IMR-90 (cell line): Measurements from ENCODE around the gene NNT. TPM values are rescaled to one million over a fixed set of nuclear protein-coding genes. Genes with fewer than 3 reads are reported as not detected.

ENCODE experiments used
- ATAC-seq: fragments of 200-7000 bp; cut with Tn5 transposase; 2 replicates; pipeline ENCODE4 v1.9.1; 2020; ENCODE audit warnings: low read depth, mild to moderate bottlenecking, moderate library complexity
- BruUV-seq: library from RNA; stranded (reverse); fragments of 400-500 nt; replicated peaks from 2 replicates; lab custom pipeline; 2021; lab: Mats Ljungman, UMichigan
- CTCF ChIA-PET: fragments of 300-600 bp; formaldehyde crosslinking; extraction: SDS; loops from one replicate; lab custom pipeline; 2021; ENCODE audit warnings: antibody characterized with exemption; lab: Yijun Ruan, JAX
- POLR2A ChIA-PET: fragments of 300-600 bp; sonication (Branson Sonifier 250); formaldehyde crosslinking; loops from one replicate; lab custom pipeline; 2022; ENCODE audit warnings: antibody characterized with exemption; ENCODE audit not compliant: unreplicated experiment; lab: Charles Lee
- DNase-seq: peaks from one replicate; pipeline ENCODE4 v3.0.0; 2013
- H2AFZ ChIP-seq: replicated peaks from 2 replicates; pipeline ENCODE3; 2013; ENCODE audit warnings: low read length, mild to moderate bottlenecking; ENCODE audit not compliant: poor library complexity
- H2AK5ac ChIP-seq: 2 replicates; pipeline ENCODE4 v1.6.1; 2013; ENCODE audit warnings: low read depth, low read length, inconsistent platforms
- H2AK9ac ChIP-seq: replicated peaks from 2 replicates; pipeline ENCODE3; 2013; ENCODE audit warnings: mild to moderate bottlenecking, low read depth, low read length, moderate library complexity; ENCODE audit not compliant: poor library complexity
- H2BK120ac ChIP-seq: 2 replicates; pipeline ENCODE4 v1.6.1; 2013; ENCODE audit warnings: low read depth, low read length, inconsistent platforms
- H2BK15ac ChIP-seq: 3 replicates; pipeline ENCODE4 v1.6.1; 2013; ENCODE audit warnings: low read depth, low read length, inconsistent platforms
- H2BK20ac ChIP-seq: 2 replicates; pipeline ENCODE4 v1.6.1; 2013; ENCODE audit warnings: low read depth, mild to moderate bottlenecking, inconsistent platforms, low read length, moderate library complexity
- H2BK5ac ChIP-seq: 2 replicates; pipeline ENCODE4 v1.6.1; 2013; ENCODE audit warnings: mild to moderate bottlenecking, low read depth, low read length, inconsistent platforms; ENCODE audit not compliant: poor library complexity, severe bottlenecking
- H3K14ac ChIP-seq: replicated peaks from 2 replicates; pipeline ENCODE4 v1.6.1; 2013; ENCODE audit warnings: low read depth, low read length, inconsistent platforms
- H3K18ac ChIP-seq: 2 replicates; pipeline ENCODE4 v1.6.1; 2013; ENCODE audit warnings: low read depth, low read length, control low read depth
- H3K23ac ChIP-seq: 2 replicates; pipeline ENCODE4 v1.6.1; 2013; ENCODE audit warnings: low read depth, low read length, inconsistent platforms
- H3K27ac ChIP-seq: 2 replicates; pipeline ENCODE4 v1.5.1; 2013; ENCODE audit warnings: mild to moderate bottlenecking, control low read depth, low read length; ENCODE audit not compliant: insufficient read depth
- H3K27me3 ChIP-seq: 2 replicates; pipeline ENCODE4 v1.6.1; 2013; ENCODE audit warnings: low read length; ENCODE audit not compliant: control insufficient read depth, insufficient read depth
- H3K36me3 ChIP-seq: 2 replicates; pipeline ENCODE4 v1.6.1; 2013; ENCODE audit warnings: low read length, mixed read lengths; ENCODE audit not compliant: control insufficient read depth, insufficient read depth
- H3K4ac ChIP-seq: 2 replicates; pipeline ENCODE4 v1.6.1; 2013; ENCODE audit warnings: low read depth, low read length, inconsistent platforms
- H3K4me1 ChIP-seq: 2 replicates; pipeline ENCODE4 v1.6.1; 2013; ENCODE audit warnings: low read length, mixed read lengths; ENCODE audit not compliant: control insufficient read depth, insufficient read depth
- H3K4me2 ChIP-seq: 2 replicates; pipeline ENCODE4 v1.6.1; 2013; ENCODE audit warnings: low read depth, mild to moderate bottlenecking, control low read depth, low read length, moderate library complexity
- H3K4me3 ChIP-seq: 2 replicates; pipeline ENCODE4 v1.5.1; 2013; ENCODE audit warnings: low read depth, mild to moderate bottlenecking, control low read depth, low read length, moderate library complexity; ENCODE audit not compliant: insufficient read depth
- H3K56ac ChIP-seq: 2 replicates; pipeline ENCODE4 v1.6.1; 2013; ENCODE audit warnings: low read length, inconsistent platforms; ENCODE audit not compliant: insufficient read depth; ENCODE audit errors: extremely low read depth
- H3K79me1 ChIP-seq, 2 experiments: 2 replicates each; pipeline ENCODE4 v1.6.1; 2013; ENCODE audit warnings: low read length in 2 of 2, inconsistent platforms in 1 of 2, low read depth in 1 of 2
- H3K9ac ChIP-seq: 2 replicates; pipeline ENCODE4 v1.6.1; 2013; ENCODE audit warnings: low read depth, low read length, control low read depth
- H3K9me1 ChIP-seq: 2 replicates; pipeline ENCODE4 v1.6.1; 2013; ENCODE audit warnings: low read length, inconsistent platforms; ENCODE audit not compliant: insufficient read depth
- H3K9me3 ChIP-seq: 2 replicates; pipeline ENCODE4 v1.6.1; 2013; ENCODE audit warnings: low read length; ENCODE audit not compliant: control insufficient read depth, insufficient read depth
- H4K20me1 ChIP-seq: 2 replicates; pipeline ENCODE4 v1.6.1; 2013; ENCODE audit warnings: low read length, inconsistent platforms; ENCODE audit not compliant: insufficient read depth
- H4K5ac ChIP-seq: 2 replicates; pipeline ENCODE4 v1.6.1; 2013; ENCODE audit warnings: mild to moderate bottlenecking, low read depth, low read length, control low read depth
- H4K8ac ChIP-seq, 2 experiments: 2 replicates each; pipeline ENCODE4 v1.6.1; 2013; ENCODE audit warnings: low read depth in 2 of 2, low read length in 2 of 2, control low read depth in 1 of 2, inconsistent platforms in 1 of 2
- H4K91ac ChIP-seq: 2 replicates; pipeline ENCODE4 v1.6.1; 2013; ENCODE audit warnings: low read depth, low read length, inconsistent platforms; ENCODE audit not compliant: insufficient read depth
- BHLHE40 ChIP-seq: fragments of 150-350 bp; IDR thresholded peaks from 2 replicates; pipeline ENCODE4 v1.6.1; 2016; ENCODE audit warnings: mild to moderate bottlenecking, low read depth, low read length
- CEBPB ChIP-seq: IDR thresholded peaks from 2 replicates; pipeline ENCODE4 v1.6.1; 2012; ENCODE audit warnings: low read depth, low read length, improper control_type of control experiment
- CHD1 ChIP-seq: IDR thresholded peaks from 2 replicates; pipeline ENCODE4 v1.6.1; 2012; ENCODE audit warnings: low read depth, low read length, improper control_type of control experiment
- FOS ChIP-seq: fragments of 150-350 bp; IDR thresholded peaks from 2 replicates; pipeline ENCODE4 v1.6.1; 2016; ENCODE audit warnings: low read depth, low read length
- MAFK ChIP-seq: IDR thresholded peaks from 2 replicates; pipeline ENCODE4 v1.6.1; 2012; ENCODE audit warnings: low read depth, low read length, improper control_type of control experiment
- MAZ ChIP-seq: IDR thresholded peaks from 2 replicates; pipeline ENCODE4 v1.6.1; 2012; ENCODE audit warnings: low read depth, mild to moderate bottlenecking, low read length, improper control_type of control experiment, moderate library complexity, borderline replicate concordance
- MXI1 ChIP-seq: IDR thresholded peaks from 2 replicates; pipeline ENCODE4 v1.6.1; 2012; ENCODE audit warnings: low read depth, mild to moderate bottlenecking, low read length, moderate library complexity, borderline replicate concordance
- NFE2L2 ChIP-seq: fragments of 150-350 bp; IDR thresholded peaks from 2 replicates; pipeline ENCODE4 v1.6.1; 2016; ENCODE audit warnings: low read depth, mild to moderate bottlenecking, low read length
- POLR2A ChIP-seq: IDR thresholded peaks from 2 replicates; pipeline ENCODE4 v1.6.1; 2012; ENCODE audit warnings: mild to moderate bottlenecking, low read depth, low read length
- RAD21 ChIP-seq: IDR thresholded peaks from 2 replicates; pipeline ENCODE4 v1.6.1; 2012; ENCODE audit warnings: low read length, improper control_type of control experiment
- RFX5 ChIP-seq: IDR thresholded peaks from 2 replicates; pipeline ENCODE4 v1.8.0; 2012; ENCODE audit warnings: low read depth, mild to moderate bottlenecking, low read length, moderate library complexity
- SMC3 ChIP-seq: fragments of 150-350 bp; IDR thresholded peaks from 2 replicates; pipeline ENCODE4 v1.6.1; 2016; ENCODE audit warnings: low read depth, mild to moderate bottlenecking, antibody characterized with exemption, low read length, moderate library complexity
- WGBS, 2 experiments: methylation state at CpG; one replicate each; pipeline versions ENCODE4 v1.1.5 to v1.1.7; 2013; ENCODE audit warnings: missing lambda C conversion rate in 2 of 2; ENCODE audit not compliant: insufficient read length in 1 of 2; ENCODE audit errors: extremely low coverage in 2 of 2; 5-methylcytosine and 5-hydroxymethylcytosine counted together
- dilution Hi-C: fragments of 300-500 bp; cut with HindIII; formaldehyde crosslinking; loops from one replicate; pipeline ENCODE4 v1.14.3; 2018; ENCODE audit warnings: low sequenced_read_pairs; ENCODE audit not compliant: unreplicated experiment
- in situ Hi-C: fragments of 300-500 bp; cut with MboI; formaldehyde crosslinking; loops from 3 replicates; pipeline ENCODE4 v1.14.3; 2019; ENCODE audit warnings: low sequenced_read_pairs, inconsistent platforms, mixed read lengths
- intact Hi-C: fragments of 100-400 bp; cut with micrococcal nuclease; formaldehyde crosslinking; loops from 2 replicates; pipeline ENCODE4 v1.10.0; 2022
- polyA plus RNA-seq, 3 experiments: library from polyadenylated mRNA; depleted of rRNA; stranded (reverse); fragments of >200 nt; gene quantifications; 2 replicates each; pipeline ENCODE4 v1.2.3, GENCODE V29; 2012; ENCODE audit warnings: low replicate concordance in 1 of 3
- total RNA-seq: library from RNA; depleted of rRNA; stranded (reverse); fragments of >200 nt; gene quantifications from 2 replicates; pipeline ENCODE4 v1.2.3, GENCODE V29; 2012
- TF ChIP-seq, protein P1 (sequence below): fragments of 150-350 bp; IDR thresholded peaks from 2 replicates; pipeline ENCODE4 v1.6.1; 2017; ENCODE audit warnings: mild to moderate bottlenecking, antibody characterized with exemption, low read length, low read depth
- TF ChIP-seq, protein P2 (sequence below): fragments of 150-350 bp; IDR thresholded peaks from 2 replicates; pipeline ENCODE4 v1.6.1; 2016; ENCODE audit warnings: low read depth, mild to moderate bottlenecking, low read length, moderate library complexity, borderline replicate concordance

Gene NNT
- total and polyA plus RNA-seq, 2 of the 4 experiments (the other 2 are of a cell fraction), result 23.1 to 57.2 TPM

DNA sequence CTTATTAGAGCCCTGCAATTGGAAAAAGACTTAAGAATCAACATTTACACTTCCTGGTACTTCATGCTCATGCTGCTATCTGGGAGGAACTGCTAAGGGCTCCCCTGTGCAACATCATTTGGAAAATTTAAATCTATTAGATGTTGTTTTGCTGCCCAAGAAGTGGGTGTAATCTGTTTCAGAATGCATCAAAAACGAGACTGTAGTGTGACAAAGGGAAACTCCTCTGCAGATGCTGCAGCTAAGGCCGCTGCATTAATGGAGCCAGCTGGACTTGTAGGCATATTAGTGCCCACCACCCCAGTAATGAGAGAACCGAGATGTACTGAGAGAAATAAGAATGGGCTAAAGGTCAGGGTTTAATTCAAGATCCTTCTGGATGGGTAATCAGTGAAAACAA, 35.0 kb upstream of the NNT start:
- TF ChIP-seq POLR2A (no peak), CHD1 (no peak), RAD21 (no peak), FOS (no peak), SMC3 (no peak), NFE2L2 (no peak), CEBPB (no peak), BHLHE40 (no peak), MXI1 (no peak), MAZ (no peak), RFX5 (no peak), MAFK (no peak)
- TF ChIP-seq, protein P1, sequence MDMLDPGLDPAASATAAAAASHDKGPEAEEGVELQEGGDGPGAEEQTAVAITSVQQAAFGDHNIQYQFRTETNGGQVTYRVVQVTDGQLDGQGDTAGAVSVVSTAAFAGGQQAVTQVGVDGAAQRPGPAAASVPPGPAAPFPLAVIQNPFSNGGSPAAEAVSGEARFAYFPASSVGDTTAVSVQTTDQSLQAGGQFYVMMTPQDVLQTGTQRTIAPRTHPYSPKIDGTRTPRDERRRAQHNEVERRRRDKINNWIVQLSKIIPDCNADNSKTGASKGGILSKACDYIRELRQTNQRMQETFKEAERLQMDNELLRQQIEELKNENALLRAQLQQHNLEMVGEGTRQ, result no peak
- TF ChIP-seq, protein P2, sequence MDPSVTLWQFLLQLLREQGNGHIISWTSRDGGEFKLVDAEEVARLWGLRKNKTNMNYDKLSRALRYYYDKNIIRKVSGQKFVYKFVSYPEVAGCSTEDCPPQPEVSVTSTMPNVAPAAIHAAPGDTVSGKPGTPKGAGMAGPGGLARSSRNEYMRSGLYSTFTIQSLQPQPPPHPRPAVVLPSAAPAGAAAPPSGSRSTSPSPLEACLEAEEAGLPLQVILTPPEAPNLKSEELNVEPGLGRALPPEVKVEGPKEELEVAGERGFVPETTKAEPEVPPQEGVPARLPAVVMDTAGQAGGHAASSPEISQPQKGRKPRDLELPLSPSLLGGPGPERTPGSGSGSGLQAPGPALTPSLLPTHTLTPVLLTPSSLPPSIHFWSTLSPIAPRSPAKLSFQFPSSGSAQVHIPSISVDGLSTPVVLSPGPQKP, result no peak
- ATAC-seq (no peak), DNase-seq (no peak)
- Histone ChIP-seq H4K8ac (no peak overlapping the region), H2AK9ac (no peak overlapping the region), H3K18ac (no peak overlapping the region), H2BK120ac (no peak overlapping the region), H3K56ac (no peak overlapping the region), H3K9me1 (no peaks in the 10 kb centered on the region), H2AK5ac (no peak overlapping the region), H3K4me2 (no peak overlapping the region), H4K91ac (no peak overlapping the region), H3K9me3 (no peaks in the 10 kb centered on the region), H3K79me1 (no peaks in the 10 kb centered on the region), H3K4ac (no peak overlapping the region), H2BK5ac (no peak overlapping the region), H2BK20ac (no peak overlapping the region), H4K5ac (no peak overlapping the region), H2AFZ (no peak overlapping the region), H3K9ac (no peak overlapping the region), H3K36me3 (no peaks in the 10 kb centered on the region), H3K23ac (no peak overlapping the region), H3K4me3 (no peak overlapping the region), H3K14ac (no peak overlapping the region), H3K4me1 (peaks cover 6% of the 10 kb centered on the region; the same call in 1 of the 2 replicates), H2BK15ac (no peak overlapping the region), H3K27ac (no peak overlapping the region), H4K20me1 (no peaks in the 10 kb centered on the region), H3K27me3 (no peaks in the 10 kb centered on the region)
- CTCF ChIA-PET, result no interaction called here
- POLR2A ChIA-PET, result no interaction called here
- dilution Hi-C loops, result no loop called here
- 84% methylated on average over 2 of the region's 3 CpGs; no CpG with 5 or more reads in 1 of the 2 experiments for WGBS, 2 experiments
- in situ Hi-C loops, result no loop called here
- BruUV-seq, result no TSS peak
- intact Hi-C loops, result no loop called here
